Spinal cord (tissue), 10 donors: Measurements from ENCODE around the gene DEFB128. TPM values are rescaled to one million over a fixed set of nuclear protein-coding genes. Genes with fewer than 3 reads are reported as not detected.

Experiments
- DNase-seq, 6 donors: peaks; one replicate each; pipeline versions ENCODE4 v3.0.0 to v3.0.0-alpha.2; 2013 to 2015; ENCODE audit warnings: low spot score in 6 of 6, low read depth in 4 of 6
- H3K27ac ChIP-seq: one replicate; pipeline ENCODE4 v1.5.1; 2013; ENCODE audit warnings: low read depth, low read length, control low read depth
- H3K27me3 ChIP-seq: one replicate; pipeline ENCODE4 v1.6.1; 2013; ENCODE audit warnings: low read length; ENCODE audit not compliant: control insufficient read depth, insufficient read depth
- H3K36me3 ChIP-seq: one replicate; pipeline ENCODE4 v1.6.1; 2013; ENCODE audit warnings: low read length; ENCODE audit not compliant: control insufficient read depth, insufficient read depth
- H3K4me1 ChIP-seq: one replicate; pipeline ENCODE4 v1.6.1; 2013; ENCODE audit warnings: low read length; ENCODE audit not compliant: control insufficient read depth, insufficient read depth
- H3K4me3 ChIP-seq: one replicate; pipeline ENCODE4 v1.5.1; 2013; ENCODE audit warnings: low read depth, low read length, control low read depth
- H3K9me3 ChIP-seq: one replicate; pipeline ENCODE4 v1.6.1; 2013; ENCODE audit warnings: low read length; ENCODE audit not compliant: control insufficient read depth, insufficient read depth
- WGBS: methylation state at CpG from one replicate; pipeline ENCODE4 v1.1.5; 2013; ENCODE audit warnings: missing lambda C conversion rate; ENCODE audit not compliant: insufficient coverage; 5-methylcytosine and 5-hydroxymethylcytosine counted together
- polyA plus RNA-seq, 2 donors: library from polyadenylated mRNA; unstranded; fragments of 120-200 nt; gene quantifications; one replicate each; pipeline ENCODE4 v1.2.1, GENCODE V29; 2013; ENCODE audit not compliant: insufficient read length in 2 of 2
- total RNA-seq, 2 donors: library from RNA; depleted of rRNA in 1 of 2; stranded (reverse); fragments of 120-200 nt in 1 of 2; fragments of >200 nt in 1 of 2; gene quantifications; one replicate each; pipeline versions ENCODE4 v1.2.3 to v1.2.4, GENCODE V29; 2013 to 2014
- donor health status: healthy.

DEFB128 gene
- total and polyA plus RNA-seq, 4 donors = not detected

DNA sequence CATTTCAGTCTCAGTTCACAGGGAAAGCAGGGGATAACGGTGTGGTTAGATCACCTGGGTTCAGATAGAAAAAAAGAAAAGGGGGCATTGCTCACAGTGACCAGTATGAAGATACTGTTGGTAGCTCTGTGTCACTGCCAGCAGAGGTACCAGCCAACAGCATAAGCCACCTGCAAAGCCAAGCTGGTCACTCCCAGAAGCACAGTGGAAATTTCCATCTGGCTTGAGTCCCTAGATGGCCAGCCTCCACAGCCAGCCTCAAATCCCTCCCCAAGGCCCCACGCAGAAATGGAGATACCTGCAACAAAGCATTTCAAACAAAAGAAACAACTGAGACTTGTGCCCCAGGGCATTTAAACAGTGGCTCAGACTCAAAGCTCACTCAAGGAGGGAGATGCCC, 20.6 kb downstream of the DEFB128 start:
- no peak overlapping the region for H3K27ac ChIP-seq
- no peaks in the 10 kb centered on the region for H3K36me3 ChIP-seq
- no peak for DNase-seq
- no peaks in the 10 kb centered on the region for H3K9me3 ChIP-seq
- no peaks in the 10 kb centered on the region for H3K4me1 ChIP-seq
- H3K4me3 ChIP-seq = no peak overlapping the region
- H3K27me3 ChIP-seq = no peaks in the 10 kb centered on the region
- 78% methylated on average over 2 of the region's 2 CpGs for WGBS

DNA sequence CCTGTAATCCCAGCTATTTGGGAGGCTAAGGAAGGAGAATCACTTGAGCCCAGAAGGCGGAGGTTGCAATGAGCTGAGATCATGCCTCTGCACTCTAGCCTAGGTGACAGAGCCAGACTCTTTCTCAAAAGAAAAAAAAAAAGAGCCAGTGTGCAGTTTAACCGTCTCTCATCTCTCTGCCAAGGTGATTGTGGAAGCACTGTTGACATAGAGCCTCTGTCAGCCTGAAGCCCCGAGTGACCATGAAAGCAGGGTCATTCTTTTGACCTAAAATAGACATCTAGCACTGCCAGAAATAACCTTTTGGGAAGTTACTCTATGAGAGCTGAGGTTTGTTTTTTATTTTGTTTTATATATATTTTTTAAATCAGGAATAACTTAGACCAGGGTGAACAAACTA, 24.9 kb downstream of the DEFB128 start:
- Histone ChIP-seq H3K36me3 (no peaks in the 10 kb centered on the region), H3K27me3 (no peaks in the 10 kb centered on the region), H3K4me1 (no peaks in the 10 kb centered on the region), H3K27ac (no peak overlapping the region), H3K4me3 (no peak overlapping the region), H3K9me3 (no peaks in the 10 kb centered on the region)
- no peak for DNase-seq
- 83% methylated on average over 1 of the region's 3 CpGs for WGBS

DNA sequence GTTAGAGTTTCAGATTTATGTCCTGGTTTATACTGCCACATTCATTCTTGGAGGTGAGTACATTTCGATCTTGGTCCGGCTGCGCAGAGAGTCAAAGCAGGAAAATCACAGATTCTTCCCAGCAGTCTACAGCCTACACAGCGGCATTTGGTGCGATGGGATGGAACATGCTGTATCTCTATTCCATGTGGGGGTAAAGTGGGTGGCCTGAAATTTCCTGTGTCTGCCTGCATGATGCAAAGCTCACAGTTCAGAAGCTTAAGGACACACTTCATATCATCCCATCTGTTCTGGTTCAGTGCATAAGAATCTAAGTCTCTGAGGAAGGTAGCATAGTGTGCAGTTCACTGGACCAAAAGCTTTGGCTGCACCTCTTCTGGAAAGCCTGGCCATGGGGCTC, 32.4 kb downstream of the DEFB128 start, which contains the start of gene DEFB127:
Gene DEFB127 (plus strand): TSS at position 301 of the 400 bp plus-strand sequence. CDS start 91 bp downstream, at position 392.
- H3K9me3 ChIP-seq = no peaks in the 10 kb centered on the region
- no peaks in the 10 kb centered on the region for H3K4me1 ChIP-seq
- no peaks in the 10 kb centered on the region for H3K27me3 ChIP-seq
- no peak within 1 kb of the TSS for H3K27ac ChIP-seq
- H3K4me3 ChIP-seq = no peak within 1 kb of the TSS
- no peaks in the 10 kb centered on the region for H3K36me3 ChIP-seq
- WGBS = no CpG with 5 or more reads among the region's 5 CpGs
- DNase-seq = no peak

DNA sequence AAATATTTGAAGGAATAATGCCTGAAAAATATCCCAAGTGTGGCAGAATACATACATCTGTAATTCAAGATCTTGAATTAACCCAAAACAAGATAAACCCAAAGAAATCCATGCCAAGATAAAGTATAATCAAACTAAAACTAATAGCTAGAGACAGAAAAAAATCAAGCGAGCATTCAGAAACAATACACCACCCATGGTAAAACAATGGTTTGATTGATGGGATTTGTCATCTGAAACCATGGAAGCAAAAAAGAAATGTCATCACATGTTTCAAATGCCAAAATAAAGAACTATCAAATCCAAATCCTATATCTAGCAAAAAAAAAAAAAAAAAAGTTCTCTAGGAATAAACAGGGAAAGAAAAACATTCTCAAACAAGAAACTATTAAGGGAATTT, 37.4 kb downstream of the DEFB128 start:
- no peaks in the 10 kb centered on the region for H3K9me3 ChIP-seq
- WGBS = no CpG with 5 or more reads among the region's 1 CpG
- no peak overlapping the region for H3K4me3 ChIP-seq
- no peaks in the 10 kb centered on the region for H3K4me1 ChIP-seq
- no peaks in the 10 kb centered on the region for H3K36me3 ChIP-seq
- H3K27me3 ChIP-seq = no peaks in the 10 kb centered on the region
- H3K27ac ChIP-seq = no peak overlapping the region
- DNase-seq = no peak

DNA sequence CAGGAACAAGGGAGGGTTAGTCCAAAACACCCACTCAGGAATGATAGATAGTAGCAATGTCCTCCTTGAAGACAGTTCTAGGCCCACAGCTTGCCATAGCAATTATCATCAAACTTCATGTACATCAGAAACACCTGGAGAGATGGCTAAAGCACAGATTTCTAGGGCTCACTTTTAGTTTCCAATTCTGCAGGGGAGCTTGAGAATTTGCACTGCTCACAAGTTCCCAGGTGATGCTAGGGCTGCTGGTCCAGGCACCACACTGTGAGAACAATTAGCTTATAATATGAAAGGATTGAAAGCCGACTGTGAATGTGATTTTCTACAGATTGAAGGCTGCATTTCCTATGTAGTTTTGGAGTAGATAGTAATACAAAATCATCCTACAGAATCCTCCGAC, 43.6 kb downstream of the DEFB128 start:
- peak in 1 of 6 donors; percentile 9 for DNase-seq
- WGBS = no CpG with 5 or more reads among the region's 2 CpGs
- H3K27ac ChIP-seq = no peak overlapping the region
- peaks cover 3% of the 10 kb centered on the region for H3K27me3 ChIP-seq
- H3K36me3 ChIP-seq = no peaks in the 10 kb centered on the region
- no peak overlapping the region for H3K4me3 ChIP-seq
- H3K4me1 ChIP-seq = no peaks in the 10 kb centered on the region
- H3K9me3 ChIP-seq = no peaks in the 10 kb centered on the region

DNA sequence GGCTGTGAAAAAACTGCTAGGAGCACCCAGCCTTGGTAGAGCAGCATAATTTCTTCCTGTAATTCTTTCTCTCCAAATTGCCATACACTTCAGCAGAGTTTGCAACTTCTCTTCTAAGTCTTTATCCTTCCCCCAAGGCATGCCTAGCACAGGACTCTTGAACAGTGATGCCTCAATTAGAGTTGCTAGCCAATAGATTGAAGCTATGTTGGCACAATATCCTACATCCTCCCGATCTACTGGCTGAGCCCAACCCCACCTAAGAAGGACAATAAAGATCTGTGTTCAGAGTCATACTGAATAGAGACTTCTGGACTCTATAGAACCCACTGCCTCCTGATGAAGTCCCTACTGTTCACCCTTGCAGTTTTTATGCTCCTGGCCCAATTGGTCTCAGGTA, 47.2 kb downstream of the DEFB128 start, which contains the start of gene DEFB126:
Gene DEFB126 (plus strand): TSS at position 301 of the 400 bp plus-strand sequence. CDS start 39 bp downstream, at position 340.
- no CpG with 5 or more reads among the region's 1 CpG for WGBS
- no peak within 1 kb of the TSS for H3K27ac ChIP-seq
- H3K4me3 ChIP-seq = no peak within 1 kb of the TSS
- H3K27me3 ChIP-seq = peaks cover 3% of the 10 kb centered on the region
- H3K9me3 ChIP-seq = no peaks in the 10 kb centered on the region
- no peaks in the 10 kb centered on the region for H3K36me3 ChIP-seq
- DNase-seq = no peak
- H3K4me1 ChIP-seq = no peaks in the 10 kb centered on the region

Other genes with a start within 250 kb of the DEFB128 start
- gene DEFB125, start 102.0 kb downstream of the DEFB128 start, total RNA-seq = not detected
- not detected for gene DEFB125, start 102.0 kb downstream of the DEFB128 start, polyA plus RNA-seq
- gene DEFB126, start 47.1 kb downstream of the DEFB128 start, total RNA-seq = not detected
- gene DEFB126, start 47.1 kb downstream of the DEFB128 start, polyA plus RNA-seq = not detected
- gene DEFB127, start 32.3 kb downstream of the DEFB128 start, total RNA-seq = not detected
- gene DEFB127, start 32.3 kb downstream of the DEFB128 start, polyA plus RNA-seq = not detected
- gene DEFB129, start 37.5 kb upstream of the DEFB128 start, total RNA-seq = not detected
- not detected for gene DEFB129, start 37.5 kb upstream of the DEFB128 start, polyA plus RNA-seq
- not detected for gene DEFB132, start 68.0 kb upstream of the DEFB128 start, total RNA-seq
- not detected for gene DEFB132, start 68.0 kb upstream of the DEFB128 start, polyA plus RNA-seq
- gene C20orf96, start 101.0 kb upstream of the DEFB128 start, total RNA-seq = 1 to 10 TPM; 6.8 to 8.9 TPM
- gene C20orf96, start 101.0 kb upstream of the DEFB128 start, polyA plus RNA-seq = 10 to 100 TPM; 26.9 to 29.3 TPM
- gene ZCCHC3, start 107.9 kb upstream of the DEFB128 start, total RNA-seq = 10 to 100 TPM; 18.8 to 26.1 TPM
- gene ZCCHC3, start 107.9 kb upstream of the DEFB128 start, polyA plus RNA-seq = 10 to 100 TPM; 25.2 to 26.6 TPM
- gene SOX12, start 135.8 kb upstream of the DEFB128 start, total RNA-seq = 10 to 100 TPM in 1 of 2 donors, 1 to 10 TPM in 1; 4.3 to 11.8 TPM
- gene SOX12, start 135.8 kb upstream of the DEFB128 start, polyA plus RNA-seq = 10 to 100 TPM; 58.8 to 59.9 TPM
- 10 to 100 TPM; 32.3 to 35.4 TPM for gene NRSN2, start 157.4 kb upstream of the DEFB128 start, total RNA-seq
- gene NRSN2, start 157.4 kb upstream of the DEFB128 start, polyA plus RNA-seq = 100 to 1,000 TPM; 148 to 150 TPM
- gene TRIB3, start 191.0 kb upstream of the DEFB128 start, total RNA-seq = 1 to 10 TPM; 5.5 to 6.7 TPM
- gene TRIB3, start 191.0 kb upstream of the DEFB128 start, polyA plus RNA-seq = 10 to 100 TPM; 11.9 to 12.0 TPM
- gene RBCK1, start 218.6 kb upstream of the DEFB128 start, total RNA-seq = 10 to 100 TPM; 22.5 to 50.4 TPM
- gene RBCK1, start 218.6 kb upstream of the DEFB128 start, polyA plus RNA-seq = 100 to 1,000 TPM in 1 of 2 donors, 10 to 100 TPM in 1; 75.8 to 106 TPM